ENCODE data around the gene BABAM2.

- TF ChIP-seq CTCF (IDR thresholded peaks at IDR 0.05) (no peak), POLR2A (IDR thresholded peaks at IDR 0.05; ENCODE audit: low read depth) (no peak)
These were observed 119.2 kb downstream of the BABAM2 start for GRCh38 chr2:28009732-28010131.

Data from esophagus muscularis mucosa (tissue), 3 donors.